NAMALWA (cell line): ENCODE results near the gene CCR6.
"Not testable (repeated sequence)": the region's sequence is repeated elsewhere in the genome, so short reads cannot be mapped to it uniquely, and the experiment has no call there.

Experiments
- DNase-seq: peaks from one replicate; pipeline ENCODE4 v3.0.0-alpha.2; 2015; ENCODE audit warnings: low spot score

Gene CCR6

GRCh38 chr6:167172011-167172410, 49.1 kb downstream of the CCR6 start:
- DNase-seq: not testable (repeated sequence)

GRCh38 chr6:167177271-167177670, 54.4 kb downstream of the CCR6 start:
- DNase-seq: not testable (repeated sequence)

DNA sequence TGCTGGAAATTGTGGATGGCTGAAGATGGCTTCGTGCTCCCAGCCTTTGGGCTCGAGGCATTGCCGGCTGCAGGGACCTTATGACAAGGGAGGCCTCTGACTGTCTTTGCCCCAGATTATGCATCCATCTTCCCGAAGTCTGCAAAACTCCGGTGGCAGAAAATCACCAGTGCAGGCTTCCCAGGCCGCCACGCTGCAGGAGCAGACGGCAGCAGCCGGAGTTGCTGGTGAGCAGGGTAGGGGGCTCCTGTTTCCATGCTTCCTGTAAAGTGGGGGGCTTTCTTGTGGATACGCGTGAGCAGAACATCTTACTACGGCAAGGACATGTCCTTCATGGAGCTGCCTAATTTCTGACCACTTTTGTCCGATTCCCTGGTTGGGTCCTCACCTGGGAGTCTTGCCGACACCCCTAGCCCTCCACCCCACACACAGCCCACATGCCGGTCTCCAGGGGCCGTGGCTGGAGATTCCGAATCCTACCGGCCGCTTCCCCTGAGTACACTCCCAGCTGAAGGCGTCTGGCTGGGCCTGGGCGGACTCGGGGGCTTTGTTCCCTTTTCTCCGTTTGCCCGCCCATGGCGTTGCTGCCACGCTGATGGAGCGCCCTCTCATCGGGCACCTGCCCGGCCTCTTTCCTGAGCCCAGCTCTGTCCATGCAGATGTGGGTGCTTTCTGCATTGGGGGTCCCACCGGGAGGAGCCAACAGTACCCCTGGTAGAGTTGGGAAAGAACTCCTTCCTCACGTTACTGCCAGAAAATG, 56.2 kb downstream of the CCR6 start:
- not testable (repeated sequence) for DNase-seq

- not testable (repeated sequence) for DNase-seq
These were observed 57.2 kb downstream of the CCR6 start for GRCh38 chr6:167180086-167180485.

- DNase-seq: not testable (repeated sequence)
These were observed 58.5 kb downstream of the CCR6 start for GRCh38 chr6:167181351-167181750.

DNA sequence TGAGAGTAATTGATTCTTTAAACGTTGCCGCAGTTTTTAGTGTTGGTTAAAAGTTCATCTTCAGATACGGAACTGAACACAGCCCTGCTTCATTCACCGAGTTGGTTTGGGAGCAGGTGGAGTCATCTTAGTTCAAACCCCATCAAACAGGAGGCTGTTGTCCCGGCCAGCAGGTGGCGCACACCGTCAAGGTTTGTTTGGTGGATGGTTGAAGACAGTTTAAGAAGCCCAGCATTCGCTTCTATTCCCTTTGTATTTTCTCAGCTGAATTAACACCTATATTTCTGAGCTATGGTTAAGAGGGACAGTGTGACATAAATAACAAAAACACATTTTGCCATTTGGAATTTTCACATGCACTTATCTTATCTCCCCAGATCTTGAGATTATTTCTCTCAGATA, 60.0 kb downstream of the CCR6 start:
- not testable (repeated sequence) for DNase-seq

DNA sequence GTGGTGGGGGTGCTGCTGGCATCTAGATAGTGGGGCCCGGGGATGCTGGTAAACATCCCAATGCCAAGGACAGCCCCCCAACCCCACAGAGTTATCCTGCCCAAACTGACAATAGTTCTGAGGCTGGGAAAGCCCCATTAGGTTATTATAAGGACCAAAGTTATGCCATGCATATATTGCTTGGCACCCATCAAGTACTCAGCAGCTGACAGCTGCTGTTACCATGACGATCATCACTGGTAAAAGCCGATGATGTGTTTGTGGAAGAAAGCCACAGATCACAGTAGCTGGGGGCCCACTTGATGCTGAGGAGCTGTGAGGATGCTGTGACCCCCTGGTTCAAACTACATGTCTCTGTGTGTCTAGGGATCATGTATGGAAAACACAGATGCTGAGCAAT, 62.2 kb downstream of the CCR6 start:
- DNase-seq: not testable (repeated sequence)

- DNase-seq: not testable (repeated sequence)
These were observed 64.4 kb downstream of the CCR6 start for GRCh38 chr6:167187275-167187674.
